HG03571 (cell line): ENCODE results near the gene DOCK4.

Experiments used
- ATAC-seq: cut with Tn5 transposase; IDR thresholded peaks from one replicate; pipeline ENCODE4 v1.9.1; 2021; ENCODE audit not compliant: unreplicated experiment

The DOCK4 gene

GRCh38 chr7:112162142-112162766 lies 43.9 kb downstream of the DOCK4 start:
- no peak for ATAC-seq

GRCh38 chr7:112161253-112162141 lies 44.7 kb downstream of the DOCK4 start:
- ATAC-seq, result no peak

- no peak for ATAC-seq
Observed at GRCh38 chr7:112160771-112161150, 45.4 kb downstream of the DOCK4 start.

- ATAC-seq, result no peak
Observed at GRCh38 chr7:112160130-112160770, 45.9 kb downstream of the DOCK4 start.

GRCh38 chr7:112159351-112159750 lies 46.8 kb downstream of the DOCK4 start:
- ATAC-seq, result no peak

- no peak for ATAC-seq
Observed at GRCh38 chr7:112157072-112157471, 49.1 kb downstream of the DOCK4 start.

GRCh38 chr7:112156412-112156811 lies 49.8 kb downstream of the DOCK4 start:
- no peak for ATAC-seq

GRCh38 chr7:112154690-112155089 lies 51.5 kb downstream of the DOCK4 start:
- no peak for ATAC-seq

- ATAC-seq, result no peak
Observed at GRCh38 chr7:112152186-112152585, 54.0 kb downstream of the DOCK4 start.

- no peak for ATAC-seq
Observed at GRCh38 chr7:112150823-112151641, 55.2 kb downstream of the DOCK4 start.

GRCh38 chr7:112149734-112150133 lies 56.5 kb downstream of the DOCK4 start:
- ATAC-seq, result no peak

GRCh38 chr7:112147793-112148361 lies 58.3 kb downstream of the DOCK4 start:
- no peak for ATAC-seq

GRCh38 chr7:112145206-112145605 lies 61.0 kb downstream of the DOCK4 start:
- ATAC-seq, result no peak

GRCh38 chr7:112144284-112145059 lies 61.7 kb downstream of the DOCK4 start:
- no peak for ATAC-seq

- no peak for ATAC-seq
Observed at GRCh38 chr7:112143582-112143981, 62.6 kb downstream of the DOCK4 start.

GRCh38 chr7:112143136-112143535 lies 63.1 kb downstream of the DOCK4 start:
- no peak for ATAC-seq

GRCh38 chr7:112140600-112140999 lies 65.6 kb downstream of the DOCK4 start:
- ATAC-seq, result no peak

- ATAC-seq, result no peak
Observed at GRCh38 chr7:112138938-112139337, 67.3 kb downstream of the DOCK4 start.

GRCh38 chr7:112138325-112138852 lies 67.8 kb downstream of the DOCK4 start:
- no peak for ATAC-seq
